ENCODE results near the gene ALAS1.

The ALAS1 gene

DNA sequence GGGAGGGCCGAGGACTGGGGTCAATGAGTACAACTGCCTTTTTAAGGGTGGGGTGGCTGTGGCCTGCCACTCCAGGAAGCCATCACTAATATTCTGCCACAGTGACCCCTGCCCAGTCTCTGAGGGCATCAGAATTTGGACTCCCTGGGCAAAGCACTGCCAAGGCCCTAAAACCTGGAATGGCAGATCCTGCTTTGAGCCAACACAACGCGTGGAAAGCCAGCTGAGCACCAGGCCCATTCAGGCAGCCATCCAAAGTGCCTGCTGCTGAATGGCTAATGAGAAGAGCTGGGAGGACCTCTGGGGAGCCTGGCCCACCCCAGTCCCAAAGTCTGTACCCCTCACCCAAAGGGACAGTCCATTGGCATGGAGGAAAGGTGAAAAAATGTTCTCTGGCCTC lies 36.0 kb downstream of the ALAS1 start:
- DNase-seq (ENCODE audit: low spot score): no peak

DNA sequence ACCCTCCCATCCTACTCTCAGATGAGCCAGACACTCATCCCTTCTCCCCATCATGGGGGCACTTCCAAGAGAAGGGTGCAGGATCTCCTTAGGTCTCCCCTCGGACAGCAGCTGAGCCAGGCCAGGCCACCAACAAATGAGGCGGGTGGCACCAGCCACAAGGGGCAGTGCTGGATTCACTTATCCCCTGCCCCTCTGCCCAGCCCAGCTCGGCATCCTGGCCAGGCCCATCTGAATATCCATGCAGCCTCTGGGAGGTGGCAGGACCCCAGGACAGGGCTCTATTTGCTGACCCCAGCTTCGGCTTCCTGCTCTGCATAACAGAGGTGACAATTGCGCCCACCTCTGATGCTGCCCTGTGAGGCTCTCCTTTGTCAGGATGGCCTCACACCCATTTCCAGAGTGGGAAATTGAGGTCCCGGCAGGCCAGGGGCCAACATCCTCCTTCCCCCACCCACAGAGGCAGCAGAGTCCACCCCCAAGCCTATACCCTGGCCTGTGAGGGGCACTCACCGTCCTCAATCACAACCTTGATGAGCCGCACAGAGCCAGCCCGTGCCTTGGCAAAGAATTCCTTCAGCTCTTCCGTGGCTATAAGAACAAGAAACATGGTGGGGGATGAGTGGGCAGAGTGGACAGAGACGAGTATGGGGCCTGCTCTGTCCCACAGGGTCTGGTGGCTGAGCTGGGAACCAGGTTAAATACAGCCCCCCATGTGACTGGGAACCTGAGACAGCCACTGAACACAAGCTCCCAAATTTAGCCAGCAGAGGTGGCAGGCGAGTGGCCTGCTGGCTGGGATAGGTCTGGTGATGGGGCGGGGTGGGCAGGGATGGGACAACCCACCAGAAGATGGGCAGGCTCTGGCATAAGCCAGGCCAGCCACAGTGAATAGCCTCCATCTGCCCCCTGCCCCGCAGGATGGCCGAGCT lies 36.8 kb downstream of the ALAS1 start:
- DNase-seq (ENCODE audit: low spot score): no peak

- DNase-seq (ENCODE audit: low spot score): no peak
Observed at GRCh38 chr3:52236424-52236886, 38.5 kb downstream of the ALAS1 start.

DNA sequence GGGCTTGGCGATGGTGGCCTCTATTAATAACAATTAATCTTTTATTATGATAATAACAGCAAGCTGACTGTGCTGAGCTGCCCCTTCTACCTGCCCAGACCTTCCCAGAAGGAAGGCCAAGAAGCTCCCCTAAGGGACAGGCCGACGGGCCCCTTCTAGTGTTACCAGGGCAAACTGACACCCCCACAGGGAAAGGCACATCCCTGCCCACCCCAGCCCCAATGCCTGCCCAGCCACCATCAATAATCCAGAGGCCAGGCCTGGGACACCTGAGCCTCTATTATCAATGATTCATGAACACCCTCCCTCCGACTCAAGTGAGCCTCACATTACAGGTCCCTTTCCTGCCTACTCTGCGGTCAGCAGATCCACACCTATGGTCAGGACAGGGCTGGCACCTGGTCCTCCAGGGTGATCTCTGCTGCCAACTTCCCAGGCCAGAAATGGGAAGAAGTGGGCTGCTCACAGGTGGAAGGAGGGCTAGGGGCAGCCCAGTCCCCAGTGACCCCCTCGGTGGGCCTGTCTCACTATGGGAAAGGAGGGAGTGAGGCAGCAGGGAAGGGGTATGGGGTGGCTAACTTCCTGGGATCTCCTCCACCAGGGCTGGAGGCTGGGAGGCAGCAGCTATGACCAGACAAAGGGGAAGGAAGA lies 39.2 kb downstream of the ALAS1 start:
- DNase-seq (ENCODE audit: low spot score): no peak

DNA sequence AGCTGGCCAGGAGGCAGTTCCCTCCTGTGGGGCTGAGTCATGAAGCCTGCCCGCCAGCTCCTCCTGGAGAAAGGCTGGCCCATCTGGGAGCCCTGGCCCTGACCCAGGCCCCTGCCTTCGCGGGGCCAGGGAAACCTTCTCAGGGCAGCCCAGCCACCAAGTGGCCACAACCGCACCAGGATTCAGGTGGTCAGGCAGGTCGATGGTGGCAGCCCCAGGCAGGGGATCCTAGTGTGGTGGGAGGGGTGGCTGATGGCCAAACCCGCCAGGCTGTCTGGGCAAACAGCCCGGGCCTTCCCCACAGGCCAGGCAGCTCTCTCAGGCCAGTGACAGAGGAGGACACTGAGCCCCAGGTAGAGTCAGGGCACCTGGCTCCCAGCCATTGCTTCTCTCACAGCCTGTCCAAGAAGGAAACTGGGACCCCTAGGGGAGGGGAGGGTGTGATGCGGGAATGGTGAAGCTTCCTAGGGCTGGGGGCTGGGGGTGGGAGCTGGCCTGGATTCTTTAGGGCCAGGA lies 39.8 kb downstream of the ALAS1 start:
- no peak for DNase-seq (ENCODE audit: low spot score)

DNA sequence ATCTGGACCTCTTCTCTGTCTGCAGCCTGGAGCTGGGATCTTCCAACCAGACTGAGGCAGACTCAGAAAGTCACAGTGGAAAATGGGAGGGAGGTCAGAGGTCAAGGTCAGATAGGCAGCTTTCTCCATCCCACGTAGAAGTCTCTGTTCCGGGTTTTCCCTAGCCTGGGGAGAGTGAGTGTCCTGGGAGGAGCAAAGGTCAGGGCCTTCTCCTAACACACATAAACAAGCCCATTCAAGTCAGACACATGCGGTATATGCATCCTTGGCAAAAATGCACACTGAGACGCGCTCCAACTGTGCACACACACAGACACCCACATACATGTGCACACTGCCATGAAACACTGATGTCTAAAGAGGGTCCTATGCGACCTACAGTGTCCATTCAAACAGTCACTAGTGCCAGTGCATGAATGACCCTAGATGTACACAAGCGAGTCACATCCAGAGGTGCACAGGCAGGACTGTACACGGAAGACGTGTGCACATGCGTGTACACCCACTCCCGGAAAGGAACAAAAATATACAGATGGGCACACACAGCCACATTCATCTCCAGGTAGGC lies 40.3 kb downstream of the ALAS1 start:
- peak; percentile 38 for DNase-seq (ENCODE audit: low spot score)

GRCh38 chr3:52238761-52239701 lies 41.1 kb downstream of the ALAS1 start, which contains the start of gene TWF2:
TSS of gene TWF2 (minus strand) at chr3:52239158. CDS start at chr3:52239016, 142 bp downstream.
- peak; percentile 75 for DNase-seq (ENCODE audit: low spot score)

GRCh38 chr3:52240059-52240885 lies 42.3 kb downstream of the ALAS1 start:
- DNase-seq (ENCODE audit: low spot score): peak; percentile 96

- DNase-seq (ENCODE audit: low spot score): no peak
Observed at GRCh38 chr3:52240886-52241370, 43.0 kb downstream of the ALAS1 start.

DNA sequence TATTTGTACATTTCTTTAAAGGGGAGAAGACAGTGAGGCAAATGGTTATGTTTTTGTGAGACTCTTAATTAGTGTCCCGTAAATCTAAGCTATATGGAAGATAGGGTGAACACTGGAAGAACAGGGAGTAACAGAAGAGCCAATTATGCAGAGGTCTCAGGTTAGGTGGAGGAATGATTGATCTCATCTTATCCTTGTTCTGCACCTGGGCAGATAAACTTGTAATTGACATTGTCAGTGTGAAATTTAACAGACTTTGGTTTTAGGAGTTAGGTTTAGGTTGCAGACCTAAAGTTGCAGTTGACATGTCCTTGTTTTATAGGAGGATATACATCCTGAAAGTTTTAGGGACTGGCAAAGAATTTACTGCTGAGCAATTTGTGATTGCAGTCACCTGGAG lies 44.1 kb downstream of the ALAS1 start:
- DNase-seq (ENCODE audit: low spot score): no peak

GRCh38 chr3:52243791-52244628 lies 46.0 kb downstream of the ALAS1 start:
- DNase-seq (ENCODE audit: low spot score): no peak

DNA sequence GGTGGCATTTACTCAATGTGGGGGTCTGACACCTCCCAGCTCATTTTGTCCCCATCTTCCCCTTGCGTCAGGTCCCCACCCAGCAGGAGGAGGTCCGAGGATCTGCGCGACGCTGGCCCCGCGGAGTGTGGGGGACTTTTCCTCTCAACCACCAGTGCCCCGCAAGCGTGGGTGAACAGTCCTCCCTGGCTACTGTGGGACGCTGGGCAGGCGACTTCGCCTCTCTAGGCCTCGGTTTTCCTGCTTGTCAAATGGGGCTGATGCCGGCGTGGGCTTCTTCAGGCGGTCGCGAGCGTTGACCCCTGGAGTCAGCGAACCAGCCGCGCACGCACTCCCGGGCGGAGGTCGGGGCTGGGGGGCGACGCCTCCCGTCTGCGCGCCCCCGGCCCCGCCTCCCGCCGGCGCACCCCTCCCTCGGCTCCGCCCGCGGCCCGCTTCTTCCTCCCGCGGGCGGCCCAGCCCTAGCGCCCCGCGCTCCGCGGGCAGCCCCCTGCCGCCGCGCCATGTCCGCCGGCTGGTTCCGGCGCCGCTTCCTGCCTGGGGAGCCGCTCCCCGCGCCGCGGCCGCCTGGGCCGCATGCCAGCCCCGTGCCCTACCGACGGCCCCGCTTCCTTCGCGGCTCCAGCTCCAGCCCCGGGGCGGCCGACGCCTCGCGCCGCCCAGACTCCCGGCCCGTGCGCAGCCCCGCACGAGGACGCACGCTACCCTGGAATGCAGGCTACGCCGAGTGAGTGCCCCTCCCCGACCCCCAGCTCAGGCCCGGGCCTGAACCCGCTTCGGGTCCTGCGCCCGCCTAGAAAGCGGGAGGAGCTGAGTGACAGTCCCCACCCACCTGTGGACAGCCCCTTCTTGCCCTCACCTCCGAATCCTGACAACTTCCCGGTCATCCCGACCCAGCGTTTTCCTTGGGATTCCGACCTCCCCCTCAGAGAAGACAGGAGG lies 47.6 kb downstream of the ALAS1 start, which contains the start of gene PPM1M:
PPM1M (plus strand) TSS at position 438 of the 942 bp plus-strand sequence; CDS start at position 504, 66 bp downstream.
- DNase-seq (ENCODE audit: low spot score): no peak

- no peak for DNase-seq (ENCODE audit: low spot score)
Observed at GRCh38 chr3:52246264-52246620, 48.3 kb downstream of the ALAS1 start.

DNA sequence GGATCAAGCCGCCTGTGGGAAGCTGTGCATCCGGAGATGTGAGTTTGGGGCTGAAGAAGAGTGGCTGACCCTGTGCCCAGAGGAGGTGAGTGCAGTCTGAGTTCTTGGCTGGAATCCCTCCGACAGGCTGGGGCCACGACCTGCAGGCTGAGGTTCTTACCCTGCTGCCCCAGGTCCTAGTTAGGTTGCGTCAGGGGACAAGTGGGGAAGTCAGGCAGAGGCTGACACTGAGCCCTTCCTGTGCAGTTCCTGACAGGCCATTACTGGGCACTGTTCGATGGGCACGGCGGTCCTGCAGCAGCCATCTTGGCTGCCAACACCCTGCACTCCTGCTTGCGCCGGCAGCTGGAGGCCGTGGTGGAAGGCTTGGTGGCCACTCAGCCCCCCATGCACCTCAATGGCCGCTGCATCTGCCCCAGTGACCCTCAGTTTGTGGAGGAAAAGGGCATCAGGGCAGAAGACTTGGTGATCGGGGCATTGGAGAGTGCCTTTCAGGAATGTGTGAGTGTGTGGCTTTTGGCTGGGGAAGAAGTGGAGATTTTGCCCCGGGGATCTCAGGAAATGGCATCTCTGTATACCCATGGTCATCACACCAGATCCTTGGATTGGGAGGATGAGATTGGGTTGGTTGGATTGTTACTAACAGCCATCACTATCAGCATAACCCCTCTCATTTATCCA lies 48.9 kb downstream of the ALAS1 start:
- DNase-seq (ENCODE audit: low spot score): no peak

DNA sequence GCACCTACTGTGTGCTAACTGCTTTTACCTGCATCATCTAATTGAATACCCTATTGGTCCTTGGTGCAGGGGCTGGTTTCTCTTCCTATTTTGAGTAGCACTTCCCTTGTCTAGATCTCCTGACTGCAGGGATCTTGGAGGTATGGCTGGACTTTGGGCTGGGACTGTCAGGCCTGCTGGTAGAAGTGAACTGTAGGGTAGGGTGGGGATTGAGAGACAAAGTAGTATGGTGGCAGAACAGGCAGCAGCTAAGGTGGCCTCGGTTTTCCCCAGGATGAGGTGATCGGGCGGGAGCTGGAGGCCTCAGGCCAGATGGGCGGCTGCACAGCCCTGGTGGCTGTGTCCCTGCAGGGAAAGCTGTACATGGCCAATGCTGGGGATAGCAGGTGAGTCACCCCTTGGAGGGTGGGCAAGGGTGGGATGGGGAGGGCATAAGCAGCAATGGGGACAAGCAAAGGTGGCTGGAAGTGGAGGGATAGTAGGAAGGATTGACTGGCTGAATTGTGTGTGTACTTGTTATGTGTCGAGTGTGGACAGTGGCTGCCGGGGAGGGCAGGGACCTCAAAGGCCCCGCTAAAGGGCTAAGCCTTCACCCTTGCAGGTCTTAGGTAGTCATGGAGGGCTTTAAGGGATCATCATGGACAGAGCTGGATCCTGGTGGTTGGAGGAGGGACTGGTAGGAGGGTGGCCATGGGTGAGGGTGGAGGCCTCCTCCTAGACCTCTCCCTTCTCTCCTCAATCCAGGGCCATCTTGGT lies 49.6 kb downstream of the ALAS1 start:
- no peak for DNase-seq (ENCODE audit: low spot score)

GRCh38 chr3:52248165-52248541 lies 50.2 kb downstream of the ALAS1 start:
- DNase-seq (ENCODE audit: low spot score): no peak

All from SK-N-DZ (cell line).